HUES6 (cell line): ENCODE results near the gene MROH2A.

Experiments used
- H3K27ac ChIP-seq: 2 replicates; pipeline ENCODE4 v1.7.0; 2013; ENCODE audit warnings: low read depth, mild to moderate bottlenecking, low read length, inconsistent platforms
- H3K27me3 ChIP-seq: 2 replicates; pipeline ENCODE4 v1.6.1; 2013; ENCODE audit warnings: low read length; ENCODE audit not compliant: control insufficient read depth, insufficient read depth
- H3K36me3 ChIP-seq: 2 replicates; pipeline ENCODE4 v1.6.1; 2013; ENCODE audit warnings: low read length; ENCODE audit not compliant: control insufficient read depth, insufficient read depth
- H3K4me1 ChIP-seq: 2 replicates; pipeline ENCODE4 v1.6.1; 2013; ENCODE audit warnings: low read length; ENCODE audit not compliant: control insufficient read depth, insufficient read depth
- H3K4me3 ChIP-seq: 2 replicates; pipeline ENCODE4 v1.5.1; 2013; ENCODE audit warnings: low read depth, low read length
- H3K9ac ChIP-seq: one replicate; pipeline ENCODE4 v1.6.1; 2013; ENCODE audit warnings: mild to moderate bottlenecking, low read length
- H3K9me3 ChIP-seq: 2 replicates; pipeline ENCODE4 v1.6.1; 2013; ENCODE audit warnings: low read depth, low read length; ENCODE audit not compliant: control insufficient read depth, insufficient read depth

MROH2A gene

DNA sequence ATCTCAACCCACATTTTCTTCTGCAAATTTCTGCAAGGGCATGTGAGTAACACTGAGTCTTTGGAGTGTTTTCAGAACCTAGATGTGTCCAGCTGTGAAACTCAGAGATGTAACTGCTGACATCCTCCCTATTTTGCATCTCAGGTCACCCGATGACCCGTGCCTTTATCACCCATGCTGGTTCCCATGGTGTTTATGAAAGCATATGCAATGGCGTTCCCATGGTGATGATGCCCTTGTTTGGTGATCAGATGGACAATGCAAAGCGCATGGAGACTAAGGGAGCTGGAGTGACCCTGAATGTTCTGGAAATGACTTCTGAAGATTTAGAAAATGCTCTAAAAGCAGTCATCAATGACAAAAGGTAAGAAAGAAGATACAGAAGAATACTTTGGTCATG lies 10.1 kb upstream of the MROH2A start:
- H3K27ac ChIP-seq = no peak overlapping the region
- H3K4me1 ChIP-seq = no peaks in the 10 kb centered on the region
- no peaks in the 10 kb centered on the region for H3K9me3 ChIP-seq
- H3K36me3 ChIP-seq = no peaks in the 10 kb centered on the region
- no peak overlapping the region for H3K9ac ChIP-seq
- no peak overlapping the region for H3K4me3 ChIP-seq
- no peaks in the 10 kb centered on the region for H3K27me3 ChIP-seq

DNA sequence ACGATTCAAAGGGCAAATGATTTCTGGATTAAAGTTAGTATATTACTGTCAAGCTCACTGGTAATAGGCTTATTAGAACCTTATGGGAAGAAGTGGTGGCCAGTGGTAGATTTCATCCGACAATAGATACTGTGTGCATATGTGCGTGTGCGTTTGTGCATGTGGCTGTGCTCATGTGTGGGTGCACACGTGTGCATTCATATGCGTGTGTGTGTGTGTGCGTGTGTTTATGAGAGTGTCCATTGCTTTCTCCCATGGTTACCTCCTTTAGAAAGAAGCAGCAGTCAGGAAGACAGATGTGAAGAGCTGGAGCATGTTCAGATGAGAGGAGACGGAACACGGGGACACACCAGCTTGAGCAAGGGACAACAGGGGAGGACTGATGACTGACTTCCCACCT lies 8.9 kb upstream of the MROH2A start:
- no peaks in the 10 kb centered on the region for H3K36me3 ChIP-seq

DNA sequence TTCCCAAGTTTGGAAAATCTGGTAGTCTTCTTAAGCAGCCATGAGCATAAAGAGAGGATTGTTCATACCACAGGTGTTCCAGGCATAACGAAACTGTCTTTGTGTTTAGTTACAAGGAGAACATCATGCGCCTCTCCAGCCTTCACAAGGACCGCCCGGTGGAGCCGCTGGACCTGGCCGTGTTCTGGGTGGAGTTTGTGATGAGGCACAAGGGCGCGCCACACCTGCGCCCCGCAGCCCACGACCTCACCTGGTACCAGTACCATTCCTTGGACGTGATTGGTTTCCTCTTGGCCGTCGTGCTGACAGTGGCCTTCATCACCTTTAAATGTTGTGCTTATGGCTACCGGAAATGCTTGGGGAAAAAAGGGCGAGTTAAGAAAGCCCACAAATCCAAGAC lies 6.0 kb upstream of the MROH2A start:
- Histone ChIP-seq H3K4me1 (no peaks in the 10 kb centered on the region), H3K27ac (no peak overlapping the region), H3K4me3 (no peak overlapping the region), H3K9me3 (peaks cover 14% of the 10 kb centered on the region), H3K36me3 (no peaks in the 10 kb centered on the region), H3K9ac (no peak overlapping the region), H3K27me3 (no peaks in the 10 kb centered on the region)

More for the DNA sequence above, 8.9 kb upstream of the MROH2A start:
- H3K9ac ChIP-seq = no peak overlapping the region
- H3K27ac ChIP-seq = no peak overlapping the region
- no peak overlapping the region for H3K4me3 ChIP-seq
- H3K9me3 ChIP-seq = no peaks in the 10 kb centered on the region
- H3K4me1 ChIP-seq = no peaks in the 10 kb centered on the region
- no peaks in the 10 kb centered on the region for H3K27me3 ChIP-seq

DNA sequence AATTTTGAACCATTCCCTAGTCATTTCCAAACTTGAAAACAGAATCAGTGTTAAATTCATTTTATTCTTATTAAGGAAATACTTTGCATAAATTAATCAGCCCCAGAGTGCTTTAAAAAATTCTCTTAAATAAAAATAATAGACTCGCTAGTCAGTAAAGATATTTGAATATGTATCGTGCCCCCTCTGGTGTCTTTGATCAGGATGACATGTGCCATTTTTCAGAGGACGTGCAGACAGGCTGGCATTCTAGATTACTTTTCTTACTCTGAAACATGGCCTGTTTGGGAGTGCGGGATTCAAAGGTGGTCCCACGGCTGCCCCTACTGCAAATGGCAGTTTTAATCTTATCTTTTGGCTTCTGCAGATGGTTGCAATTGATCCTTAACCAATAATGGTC lies 5.5 kb upstream of the MROH2A start:
- no peaks in the 10 kb centered on the region for H3K27me3 ChIP-seq
- no peak overlapping the region for H3K9ac ChIP-seq
- no peak overlapping the region for H3K27ac ChIP-seq
- no peaks in the 10 kb centered on the region for H3K36me3 ChIP-seq
- H3K4me1 ChIP-seq = no peaks in the 10 kb centered on the region
- no peak overlapping the region for H3K4me3 ChIP-seq
- peaks cover 14% of the 10 kb centered on the region for H3K9me3 ChIP-seq

DNA sequence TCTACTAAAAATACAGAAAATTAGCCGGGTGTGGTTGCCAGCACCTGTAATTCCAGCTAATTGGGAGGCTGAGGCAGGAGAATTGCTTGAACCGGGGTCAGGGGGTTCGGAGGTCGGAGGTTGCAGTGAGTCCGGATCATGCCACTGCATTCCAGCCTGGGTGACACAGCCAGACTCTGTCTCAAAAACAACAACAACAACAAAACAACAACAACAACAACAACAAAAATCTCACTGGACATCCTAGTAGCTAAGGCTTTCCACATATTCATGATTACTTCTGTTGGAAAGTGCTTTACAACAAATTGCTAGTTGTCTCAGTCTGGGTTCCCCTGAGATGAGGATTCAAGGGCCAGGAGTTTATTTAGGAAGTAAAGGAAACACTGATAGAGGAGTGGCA lies 4.3 kb upstream of the MROH2A start:
- Histone ChIP-seq H3K27ac (no peak overlapping the region), H3K9me3 (peaks cover 14% of the 10 kb centered on the region), H3K4me3 (no peak overlapping the region), H3K36me3 (no peaks in the 10 kb centered on the region), H3K27me3 (no peaks in the 10 kb centered on the region), H3K4me1 (no peaks in the 10 kb centered on the region), H3K9ac (no peak overlapping the region)

DNA sequence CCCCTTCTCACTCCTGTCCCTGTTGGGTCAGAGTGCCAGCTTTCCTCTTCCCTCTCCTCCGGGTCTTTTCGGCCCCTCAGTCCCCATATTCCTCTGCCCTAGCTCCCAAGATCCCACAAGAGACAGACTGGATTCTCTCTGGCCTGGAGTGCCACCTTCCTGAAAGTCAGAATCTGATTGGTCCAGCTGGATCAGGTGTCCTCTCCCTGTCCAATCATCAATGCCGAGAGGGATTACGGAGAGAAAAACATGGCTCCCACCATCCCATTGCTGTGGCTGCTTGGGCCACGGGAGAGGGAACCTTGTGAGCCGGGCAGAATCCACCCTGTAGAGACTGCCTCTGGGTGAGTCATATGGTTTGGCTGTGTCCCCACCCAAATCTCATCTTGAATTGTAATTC lies 2.7 kb upstream of the MROH2A start:
- H3K27me3 ChIP-seq = no peaks in the 10 kb centered on the region
- H3K9me3 ChIP-seq = peaks cover 14% of the 10 kb centered on the region
- no peak overlapping the region for H3K9ac ChIP-seq
- H3K27ac ChIP-seq = no peak overlapping the region
- H3K4me3 ChIP-seq = no peak overlapping the region
- no peaks in the 10 kb centered on the region for H3K4me1 ChIP-seq
- no peaks in the 10 kb centered on the region for H3K36me3 ChIP-seq

DNA sequence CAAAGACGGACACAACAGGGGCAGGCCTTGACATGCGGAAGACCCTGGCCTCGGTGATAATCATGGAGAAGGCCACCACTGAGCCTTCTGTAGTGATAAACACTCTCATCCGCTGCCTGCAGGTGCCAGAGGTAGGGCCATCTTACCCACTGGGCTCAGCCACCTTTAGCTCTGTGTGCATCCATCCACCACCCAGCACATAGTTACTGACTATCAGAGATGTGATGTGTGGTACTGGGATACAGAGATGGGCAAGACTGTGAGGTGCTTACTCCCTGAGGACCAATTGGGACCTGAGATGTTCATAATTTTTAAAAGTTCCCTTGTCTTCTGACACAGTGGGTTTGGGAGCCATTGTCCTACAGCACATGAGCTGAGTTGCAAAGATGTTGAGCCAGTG lies 1.6 kb downstream of the MROH2A start:
- H3K27ac ChIP-seq = no peak overlapping the region
- H3K4me1 ChIP-seq = no peaks in the 10 kb centered on the region
- H3K9ac ChIP-seq = no peak overlapping the region
- H3K9me3 ChIP-seq = peaks cover 14% of the 10 kb centered on the region
- no peak overlapping the region for H3K4me3 ChIP-seq
- no peaks in the 10 kb centered on the region for H3K27me3 ChIP-seq
- no peaks in the 10 kb centered on the region for H3K36me3 ChIP-seq

DNA sequence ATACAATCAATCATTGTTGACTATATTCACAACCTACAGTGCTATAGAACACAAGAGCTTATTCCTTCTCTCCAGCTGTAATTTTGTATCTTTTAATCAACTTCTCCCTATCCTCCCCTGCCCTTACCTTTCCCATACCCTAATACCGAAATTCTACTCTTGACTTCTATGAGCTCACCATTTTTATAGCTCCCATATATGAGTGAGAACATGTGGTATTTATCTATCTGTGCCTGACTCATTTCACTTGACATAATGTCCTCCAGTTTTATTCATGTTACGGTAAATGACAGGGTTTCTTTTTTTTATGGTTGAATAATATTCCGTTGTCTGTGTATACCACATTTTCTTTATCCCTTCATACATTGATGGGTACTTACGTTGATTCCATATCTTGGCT lies 2.6 kb downstream of the MROH2A start:
- Histone ChIP-seq H3K27me3 (no peaks in the 10 kb centered on the region), H3K27ac (no peak overlapping the region), H3K9ac (no peak overlapping the region), H3K4me3 (no peak overlapping the region), H3K36me3 (no peaks in the 10 kb centered on the region), H3K9me3 (peaks cover 8% of the 10 kb centered on the region), H3K4me1 (no peaks in the 10 kb centered on the region)

DNA sequence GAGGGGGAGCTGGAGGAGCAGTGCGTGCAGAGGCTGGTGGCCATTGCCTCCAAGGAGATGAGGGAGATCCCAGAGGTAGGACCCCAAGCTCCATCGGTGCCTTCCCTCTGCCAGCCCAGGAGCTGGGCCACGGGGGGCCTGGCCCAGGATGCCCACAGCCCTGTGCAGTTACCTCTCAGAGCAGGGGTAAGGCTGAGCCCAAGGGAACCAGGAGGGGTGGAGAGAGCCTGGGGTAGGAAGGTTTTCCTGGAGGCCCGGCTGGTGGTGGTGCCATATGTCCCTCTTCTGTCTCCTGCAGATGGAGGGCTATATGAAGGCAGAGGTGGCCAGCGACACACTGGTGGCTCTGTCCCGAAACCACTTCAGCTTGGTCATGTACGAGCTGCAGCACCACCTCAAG lies 11.4 kb downstream of the MROH2A start:
- Histone ChIP-seq H3K4me3 (no peak overlapping the region), H3K27ac (no peak overlapping the region), H3K9ac (no peak overlapping the region), H3K4me1 (no peaks in the 10 kb centered on the region), H3K27me3 (no peaks in the 10 kb centered on the region), H3K36me3 (no peaks in the 10 kb centered on the region), H3K9me3 (no peaks in the 10 kb centered on the region)

DNA sequence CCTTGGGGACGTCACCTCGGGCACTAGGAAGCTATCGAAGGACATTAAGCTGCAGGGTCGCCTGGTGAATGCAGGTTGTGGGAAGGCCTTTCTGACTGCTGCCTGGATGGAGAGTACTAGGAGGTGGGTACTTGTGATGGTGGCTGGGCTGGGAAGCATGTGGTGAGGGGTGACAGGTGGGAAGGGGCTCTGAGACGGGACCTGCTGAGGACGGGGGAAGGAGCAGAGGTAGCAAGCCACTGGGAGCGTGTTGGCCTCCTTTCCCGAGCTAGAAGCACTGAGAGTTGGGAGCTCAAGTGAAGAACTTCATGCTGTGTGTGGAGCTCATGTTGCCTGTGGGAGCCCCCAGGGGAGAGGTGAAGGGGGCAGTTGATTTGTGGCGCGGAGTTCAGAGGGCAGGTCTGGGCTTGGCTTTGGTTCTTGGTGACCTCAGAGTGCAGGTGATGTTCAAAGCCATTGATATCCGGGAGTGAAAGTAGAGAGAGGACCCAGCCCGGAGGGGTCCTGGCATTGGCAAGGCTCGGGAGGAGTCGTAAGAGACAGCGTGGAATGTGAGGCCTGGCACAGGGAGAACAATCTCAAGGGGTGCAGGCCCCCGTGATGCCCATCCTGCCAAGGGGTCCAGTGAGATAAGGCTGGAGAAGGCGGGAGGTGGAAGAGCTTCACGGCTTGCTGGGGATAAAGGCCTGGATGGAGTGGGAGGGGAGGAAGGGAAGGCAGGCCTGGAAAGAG lies 13.2 kb downstream of the MROH2A start:
- Histone ChIP-seq H3K9ac (no peak overlapping the region), H3K4me3 (no peak overlapping the region), H3K27me3 (no peaks in the 10 kb centered on the region), H3K36me3 (no peaks in the 10 kb centered on the region), H3K4me1 (no peaks in the 10 kb centered on the region), H3K27ac (no peak overlapping the region), H3K9me3 (no peaks in the 10 kb centered on the region)

DNA sequence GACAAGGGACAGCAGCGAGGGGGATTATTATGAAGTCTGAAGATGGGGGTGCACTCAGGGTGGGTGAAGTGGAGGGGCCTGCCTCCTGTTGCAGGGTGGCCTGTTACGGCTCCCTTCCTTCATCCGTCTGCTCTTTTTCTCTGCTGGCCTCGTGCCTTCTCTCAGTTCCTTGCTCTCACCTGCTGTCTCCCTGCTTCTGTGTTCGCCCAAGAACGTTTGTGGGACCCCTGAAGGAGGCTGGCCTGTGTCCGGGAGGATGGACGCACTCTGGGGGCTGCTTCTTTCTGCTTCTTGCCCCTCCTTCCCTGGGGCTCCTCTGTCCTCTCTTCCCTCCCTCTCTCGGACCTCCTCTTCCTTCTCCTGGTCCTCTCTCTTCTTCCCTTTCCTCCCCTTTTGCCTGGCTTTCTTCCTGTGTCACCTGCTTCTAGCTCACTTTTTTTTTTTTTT lies 13.8 kb downstream of the MROH2A start:
- no peak overlapping the region for H3K9ac ChIP-seq
- H3K27ac ChIP-seq = no peak overlapping the region
- no peaks in the 10 kb centered on the region for H3K9me3 ChIP-seq
- no peaks in the 10 kb centered on the region for H3K4me1 ChIP-seq
- no peaks in the 10 kb centered on the region for H3K36me3 ChIP-seq
- no peak overlapping the region for H3K4me3 ChIP-seq
- no peaks in the 10 kb centered on the region for H3K27me3 ChIP-seq
